ENCODE data around the gene MRO.

The MRO gene

DNA sequence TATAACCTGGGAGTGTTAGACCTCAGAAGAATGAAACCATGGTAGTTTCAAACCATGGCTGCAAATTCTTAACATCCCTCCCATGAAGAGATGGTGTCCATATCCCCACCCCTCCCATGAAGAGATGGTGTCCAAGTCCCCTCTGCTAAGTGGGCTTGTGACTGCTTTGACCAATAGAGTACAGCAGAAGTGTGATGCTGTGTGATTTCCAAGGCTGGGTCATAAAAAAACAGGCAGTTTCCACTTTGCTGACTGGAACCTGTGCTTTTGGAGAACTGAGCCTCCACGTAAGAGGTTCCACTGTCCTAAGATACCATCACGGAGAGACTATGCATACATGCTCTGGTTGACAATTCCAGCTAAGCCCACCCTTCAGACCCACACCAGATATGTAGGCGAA lies 65.5 kb downstream of the MRO start:
- no peak for DNase-seq (ENCODE audit: low spot score)
- no peak overlapping the region for H3K18ac ChIP-seq (ENCODE audit: low read length)
- no peak overlapping the region for H3K23ac ChIP-seq (ENCODE audit: low read depth, low read length, poor library complexity)
- no peak overlapping the region for H3K27ac ChIP-seq (replicated peaks; ENCODE audit: low read length)
- H3K79me1 ChIP-seq (ENCODE audit: low read depth, low read length), result no peaks in the 10 kb centered on the region
- no peak overlapping the region for H3K4me3 ChIP-seq (ENCODE audit: low read length in 2 of 2)
- H2BK5ac ChIP-seq (ENCODE audit: low read length), result no peak overlapping the region
- no peaks in the 10 kb centered on the region for H3K36me3 ChIP-seq (replicated peaks in 1 of 2; ENCODE audit: control insufficient read depth in 2 of 2, insufficient read depth in 2 of 2, low read length in 2 of 2)
- no peak overlapping the region for H3K14ac ChIP-seq (ENCODE audit: low read length)
- peaks cover 3 to 22% of the 10 kb centered on the region in 2 donors for H3K4me1 ChIP-seq (ENCODE audit: control insufficient read depth in 2 of 2, insufficient read depth in 1 of 2, low read depth in 1 of 2, low read length in 2 of 2)
- no peak overlapping the region for H4K91ac ChIP-seq (ENCODE audit: low read depth, low read length, poor library complexity)
- H2BK120ac ChIP-seq (ENCODE audit: low read depth, low read length), result no peak overlapping the region
- H2BK15ac ChIP-seq (ENCODE audit: low read length), result no peak overlapping the region
- H2BK12ac ChIP-seq (ENCODE audit: low read length), result no peak overlapping the region
- no peak overlapping the region for H2AFZ ChIP-seq (ENCODE audit: low read length)
- H3K4ac ChIP-seq (ENCODE audit: low read length), result no peak overlapping the region
- no peak overlapping the region for H3K9ac ChIP-seq (ENCODE audit: low read depth, low read length, poor library complexity)
- H3K9me3 ChIP-seq (replicated peaks in 1 of 2; ENCODE audit: control insufficient read depth in 2 of 2, insufficient read depth in 1 of 2, low read depth in 1 of 2, low read length in 2 of 2), result peaks cover 0 to 4% of the 10 kb centered on the region in 2 donors
- no CpG with 5 or more reads among the region's 3 CpGs for WGBS, 2 donors (ENCODE audit: extremely low coverage in 2 of 2, insufficient read length in 2 of 2, insufficient replicate concordance in 1 of 2)
- peaks cover 0 to 14% (median 0%) of the 10 kb centered on the region in 3 experiments for H3K27me3 ChIP-seq (ENCODE audit: control insufficient read depth in 3 of 3, insufficient read depth in 3 of 3, low read depth in 1 of 3, low read length in 3 of 3)
- no peak overlapping the region for H4K8ac ChIP-seq (ENCODE audit: low read depth, low read length)
- H2AK5ac ChIP-seq (ENCODE audit: low read depth, low read length), result no peak overlapping the region
- no peak overlapping the region for H3K4me2 ChIP-seq (ENCODE audit: insufficient read depth, low read length, poor library complexity, severe bottlenecking)

DNA sequence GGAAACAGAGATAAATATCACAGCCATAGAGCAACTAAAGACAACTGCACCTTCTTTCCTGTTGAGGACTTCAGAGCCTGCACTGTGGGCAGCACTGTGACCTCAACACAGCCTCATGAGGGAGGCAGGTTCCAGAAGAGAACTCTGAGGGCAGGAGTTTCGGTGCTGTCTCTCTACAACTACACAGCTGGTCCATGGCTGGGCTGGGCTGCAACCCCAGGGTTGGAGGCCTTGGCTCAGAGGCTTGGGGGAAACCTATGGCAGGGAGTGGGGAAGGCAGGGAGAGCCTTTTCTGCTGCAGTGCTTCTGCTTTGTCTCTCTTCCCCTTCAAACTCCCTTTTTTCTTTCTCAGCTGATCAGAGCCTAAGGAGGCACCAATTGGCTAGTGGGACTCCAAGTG lies 66.5 kb downstream of the MRO start:
- H2BK15ac ChIP-seq (ENCODE audit: low read length), result no peak overlapping the region
- peak overlapping the region; percentile 41 for H3K18ac ChIP-seq (ENCODE audit: low read length)
- H3K9ac ChIP-seq (ENCODE audit: low read depth, low read length, poor library complexity), result no peak overlapping the region
- no peak overlapping the region for H2AFZ ChIP-seq (ENCODE audit: low read length)
- no peaks in the 10 kb centered on the region for H3K79me1 ChIP-seq (ENCODE audit: low read depth, low read length)
- peaks cover 0 to 10% (median 0%) of the 10 kb centered on the region in 3 experiments for H3K27me3 ChIP-seq (ENCODE audit: control insufficient read depth in 3 of 3, insufficient read depth in 3 of 3, low read depth in 1 of 3, low read length in 3 of 3)
- H2BK5ac ChIP-seq (ENCODE audit: low read length), result no peak overlapping the region
- H4K8ac ChIP-seq (ENCODE audit: low read depth, low read length), result no peak overlapping the region
- H3K36me3 ChIP-seq (replicated peaks in 1 of 2; ENCODE audit: control insufficient read depth in 2 of 2, insufficient read depth in 2 of 2, low read length in 2 of 2), result no peaks in the 10 kb centered on the region
- no peak overlapping the region for H4K91ac ChIP-seq (ENCODE audit: low read depth, low read length, poor library complexity)
- no peak overlapping the region for H3K4me3 ChIP-seq (ENCODE audit: low read length in 2 of 2)
- H3K9me3 ChIP-seq (replicated peaks in 1 of 2; ENCODE audit: control insufficient read depth in 2 of 2, insufficient read depth in 1 of 2, low read depth in 1 of 2, low read length in 2 of 2), result peaks cover 0 to 4% of the 10 kb centered on the region in 2 donors
- no peak overlapping the region for H2BK120ac ChIP-seq (ENCODE audit: low read depth, low read length)
- no peak overlapping the region for H2AK5ac ChIP-seq (ENCODE audit: low read depth, low read length)
- WGBS, 2 donors (ENCODE audit: extremely low coverage in 2 of 2, insufficient read length in 2 of 2, insufficient replicate concordance in 1 of 2), result no CpG with 5 or more reads among the region's 1 CpG
- no peak overlapping the region for H3K4ac ChIP-seq (ENCODE audit: low read length)
- H3K14ac ChIP-seq (ENCODE audit: low read length), result no peak overlapping the region
- DNase-seq (ENCODE audit: low spot score), result no peak
- no peak overlapping the region for H2BK12ac ChIP-seq (ENCODE audit: low read length)
- no peak overlapping the region for H3K27ac ChIP-seq (replicated peaks; ENCODE audit: low read length)
- no peak overlapping the region for H3K23ac ChIP-seq (ENCODE audit: low read depth, low read length, poor library complexity)
- peaks cover 12 to 30% of the 10 kb centered on the region in 2 donors for H3K4me1 ChIP-seq (ENCODE audit: control insufficient read depth in 2 of 2, insufficient read depth in 1 of 2, low read depth in 1 of 2, low read length in 2 of 2)
- no peak overlapping the region for H3K4me2 ChIP-seq (ENCODE audit: insufficient read depth, low read length, poor library complexity, severe bottlenecking)

DNA sequence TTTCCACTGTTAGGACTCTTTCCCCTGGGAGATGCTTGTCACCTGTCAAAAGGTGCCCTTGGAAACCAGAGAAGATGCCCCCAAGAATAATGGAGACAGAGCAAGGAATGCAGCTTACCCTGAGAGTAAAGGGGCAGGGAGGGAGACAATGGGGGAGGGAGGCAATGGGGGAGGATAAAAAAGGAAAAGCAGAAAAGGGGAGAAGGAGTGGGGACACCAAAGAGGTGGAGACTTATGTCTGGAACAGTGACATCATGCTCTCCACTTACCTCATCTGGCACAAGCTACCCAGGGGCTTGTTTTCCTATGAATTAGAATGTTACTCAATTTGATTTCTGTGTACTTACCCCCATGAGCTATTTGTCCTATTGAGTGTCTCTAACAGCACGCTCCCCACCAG lies 67.9 kb downstream of the MRO start:
- H2BK15ac ChIP-seq (ENCODE audit: low read length), result no peak overlapping the region
- no peak overlapping the region for H2AK5ac ChIP-seq (ENCODE audit: low read depth, low read length)
- no peak overlapping the region for H3K27ac ChIP-seq (replicated peaks; ENCODE audit: low read length)
- H4K91ac ChIP-seq (ENCODE audit: low read depth, low read length, poor library complexity), result no peak overlapping the region
- H4K8ac ChIP-seq (ENCODE audit: low read depth, low read length), result no peak overlapping the region
- no peak overlapping the region for H3K4me2 ChIP-seq (ENCODE audit: insufficient read depth, low read length, poor library complexity, severe bottlenecking)
- H2BK12ac ChIP-seq (ENCODE audit: low read length), result no peak overlapping the region
- WGBS, 2 donors (ENCODE audit: extremely low coverage in 2 of 2, insufficient read length in 2 of 2, insufficient replicate concordance in 1 of 2), result no CpG with 5 or more reads among the region's 1 CpG
- H3K23ac ChIP-seq (ENCODE audit: low read depth, low read length, poor library complexity), result no peak overlapping the region
- H2BK120ac ChIP-seq (ENCODE audit: low read depth, low read length), result no peak overlapping the region
- H3K14ac ChIP-seq (ENCODE audit: low read length), result no peak overlapping the region
- H3K27me3 ChIP-seq (ENCODE audit: control insufficient read depth in 3 of 3, insufficient read depth in 3 of 3, low read depth in 1 of 3, low read length in 3 of 3), result peaks cover 0 to 10% (median 0%) of the 10 kb centered on the region in 3 experiments
- H3K79me1 ChIP-seq (ENCODE audit: low read depth, low read length), result no peaks in the 10 kb centered on the region
- H3K9ac ChIP-seq (ENCODE audit: low read depth, low read length, poor library complexity), result no peak overlapping the region
- no peak overlapping the region for H2BK5ac ChIP-seq (ENCODE audit: low read length)
- H3K18ac ChIP-seq (ENCODE audit: low read length), result no peak overlapping the region
- no peak overlapping the region for H2AFZ ChIP-seq (ENCODE audit: low read length)
- H3K4ac ChIP-seq (ENCODE audit: low read length), result no peak overlapping the region
- peaks cover 16 to 30% of the 10 kb centered on the region in 2 donors for H3K4me1 ChIP-seq (ENCODE audit: control insufficient read depth in 2 of 2, insufficient read depth in 1 of 2, low read depth in 1 of 2, low read length in 2 of 2)
- no peaks in the 10 kb centered on the region for H3K36me3 ChIP-seq (replicated peaks in 1 of 2; ENCODE audit: control insufficient read depth in 2 of 2, insufficient read depth in 2 of 2, low read length in 2 of 2)
- peaks cover 4 to 5% of the 10 kb centered on the region in 2 donors for H3K9me3 ChIP-seq (replicated peaks in 1 of 2; ENCODE audit: control insufficient read depth in 2 of 2, insufficient read depth in 1 of 2, low read depth in 1 of 2, low read length in 2 of 2)
- DNase-seq (ENCODE audit: low spot score), result no peak
- no peak overlapping the region for H3K4me3 ChIP-seq (ENCODE audit: low read length in 2 of 2)

DNA sequence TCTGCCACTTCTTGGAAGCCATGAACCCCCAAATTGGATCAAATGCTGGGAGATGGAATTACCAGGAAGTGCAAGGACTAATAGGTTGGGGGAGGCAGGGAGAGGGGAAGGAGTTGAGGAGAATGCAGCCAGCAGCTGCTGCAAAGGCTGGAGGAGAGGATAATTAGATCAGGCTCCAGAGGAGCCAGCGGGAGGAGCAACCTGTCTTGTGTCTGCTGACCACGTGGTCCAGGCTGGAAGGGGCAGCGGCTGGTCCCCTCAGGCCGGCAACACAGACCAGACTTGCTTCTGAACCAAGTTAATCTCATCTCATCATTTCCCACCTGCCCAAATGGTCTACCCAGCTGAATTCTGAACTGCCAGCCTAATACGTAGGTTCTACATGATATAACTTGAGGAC lies 68.3 kb downstream of the MRO start:
- Histone ChIP-seq H3K4me1 (ENCODE audit: control insufficient read depth in 2 of 2, insufficient read depth in 1 of 2, low read depth in 1 of 2, low read length in 2 of 2) (peaks cover 16 to 30% of the 10 kb centered on the region in 2 donors), H4K91ac (ENCODE audit: low read depth, low read length, poor library complexity) (no peak overlapping the region), H3K4me2 (ENCODE audit: insufficient read depth, low read length, poor library complexity, severe bottlenecking) (no peak overlapping the region), H3K79me1 (ENCODE audit: low read depth, low read length) (no peaks in the 10 kb centered on the region), H3K23ac (ENCODE audit: low read depth, low read length, poor library complexity) (no peak overlapping the region), H3K14ac (ENCODE audit: low read length) (no peak overlapping the region), H3K18ac (ENCODE audit: low read length) (no peak overlapping the region), H3K27me3 (ENCODE audit: control insufficient read depth in 3 of 3, insufficient read depth in 3 of 3, low read depth in 1 of 3, low read length in 3 of 3) (peaks cover 0 to 5% (median 2%) of the 10 kb centered on the region in 3 experiments), H3K27ac (replicated peaks; ENCODE audit: low read length) (no peak overlapping the region), H2AK5ac (ENCODE audit: low read depth, low read length) (no peak overlapping the region), H2BK120ac (ENCODE audit: low read depth, low read length) (no peak overlapping the region), H2AFZ (ENCODE audit: low read length) (no peak overlapping the region), H4K8ac (ENCODE audit: low read depth, low read length) (no peak overlapping the region), H3K4me3 (ENCODE audit: low read length in 2 of 2) (no peak overlapping the region), H2BK12ac (ENCODE audit: low read length) (no peak overlapping the region), H3K9ac (ENCODE audit: low read depth, low read length, poor library complexity) (no peak overlapping the region), H3K9me3 (replicated peaks in 1 of 2; ENCODE audit: control insufficient read depth in 2 of 2, insufficient read depth in 1 of 2, low read depth in 1 of 2, low read length in 2 of 2) (peaks cover 4 to 5% of the 10 kb centered on the region in 2 donors), H3K36me3 (replicated peaks in 1 of 2; ENCODE audit: control insufficient read depth in 2 of 2, insufficient read depth in 2 of 2, low read length in 2 of 2) (no peaks in the 10 kb centered on the region), H2BK15ac (ENCODE audit: low read length) (no peak overlapping the region), H3K4ac (ENCODE audit: low read length) (no peak overlapping the region), H2BK5ac (ENCODE audit: low read length) (no peak overlapping the region)
- whole genome bisulfite sequencing, 2 donors (ENCODE audit: extremely low coverage in 2 of 2, insufficient read length in 2 of 2, insufficient replicate concordance in 1 of 2), result no CpG with 5 or more reads among the region's 5 CpGs
- no peak for DNase-seq (ENCODE audit: low spot score)
